Mesothelial cell of epicardium (in vitro differentiated cells): ENCODE measurements around the gene DGCR8. TPM values are rescaled to one million over a fixed set of nuclear protein-coding genes. Genes with fewer than 3 reads are reported as not detected.

ENCODE experiments used
- DNase-seq, 2 experiments: peaks; one replicate each; pipeline ENCODE4 v3.0.0; 2021; ENCODE audit warnings: low spot score in 2 of 2; ENCODE audit not compliant: unreplicated experiment in 2 of 2
- H3K27ac Mint-ChIP-seq: 2 replicates; pipeline ENCODE4 v1.8.0; 2021; ENCODE audit warnings: mixed read lengths
- H3K27me3 Mint-ChIP-seq: 2 replicates; pipeline ENCODE4 v1.8.0; 2021; ENCODE audit warnings: low read depth, mixed read lengths
- H3K36me3 Mint-ChIP-seq: 2 replicates; pipeline ENCODE4 v1.8.0; 2021; ENCODE audit warnings: mixed read lengths
- H3K4me1 Mint-ChIP-seq: 2 replicates; pipeline ENCODE4 v1.8.0; 2021; ENCODE audit warnings: mixed read lengths
- H3K4me3 Mint-ChIP-seq: 2 replicates; pipeline ENCODE4 v1.8.0; 2021; ENCODE audit warnings: mild to moderate bottlenecking, moderate library complexity, mixed read lengths
- H3K9me3 Mint-ChIP-seq: 2 replicates; pipeline ENCODE4 v1.8.0; 2021; ENCODE audit warnings: mixed read lengths
- total RNA-seq: library from RNA; stranded (reverse); gene quantifications from 3 replicates; pipeline ENCODE4 v1.2.1, GENCODE V29; 2021
- TF ChIP-seq, protein P1 (sequence below): fragments of 200-600 bp; sonication (generic); IDR thresholded peaks from one replicate; pipeline ENCODE4 v1.5.0; 2021; ENCODE audit warnings: antibody characterized with exemption; ENCODE audit not compliant: unreplicated experiment

Gene DGCR8
- total RNA-seq, 1 donor from 2014 or later = 71.5 TPM

- H3K27ac Mint-ChIP-seq = peak overlapping the region; percentile 49
- peaks cover 16% of the 10 kb centered on the region for H3K4me1 Mint-ChIP-seq
- H3K4me3 Mint-ChIP-seq = no peak overlapping the region
- no peaks in the 10 kb centered on the region for H3K36me3 Mint-ChIP-seq
- TF ChIP-seq, protein P1, sequence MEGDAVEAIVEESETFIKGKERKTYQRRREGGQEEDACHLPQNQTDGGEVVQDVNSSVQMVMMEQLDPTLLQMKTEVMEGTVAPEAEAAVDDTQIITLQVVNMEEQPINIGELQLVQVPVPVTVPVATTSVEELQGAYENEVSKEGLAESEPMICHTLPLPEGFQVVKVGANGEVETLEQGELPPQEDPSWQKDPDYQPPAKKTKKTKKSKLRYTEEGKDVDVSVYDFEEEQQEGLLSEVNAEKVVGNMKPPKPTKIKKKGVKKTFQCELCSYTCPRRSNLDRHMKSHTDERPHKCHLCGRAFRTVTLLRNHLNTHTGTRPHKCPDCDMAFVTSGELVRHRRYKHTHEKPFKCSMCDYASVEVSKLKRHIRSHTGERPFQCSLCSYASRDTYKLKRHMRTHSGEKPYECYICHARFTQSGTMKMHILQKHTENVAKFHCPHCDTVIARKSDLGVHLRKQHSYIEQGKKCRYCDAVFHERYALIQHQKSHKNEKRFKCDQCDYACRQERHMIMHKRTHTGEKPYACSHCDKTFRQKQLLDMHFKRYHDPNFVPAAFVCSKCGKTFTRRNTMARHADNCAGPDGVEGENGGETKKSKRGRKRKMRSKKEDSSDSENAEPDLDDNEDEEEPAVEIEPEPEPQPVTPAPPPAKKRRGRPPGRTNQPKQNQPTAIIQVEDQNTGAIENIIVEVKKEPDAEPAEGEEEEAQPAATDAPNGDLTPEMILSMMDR = no peak
- DNase-seq = no peak
- H3K9me3 Mint-ChIP-seq = no peaks in the 10 kb centered on the region
- no peaks in the 10 kb centered on the region for H3K27me3 Mint-ChIP-seq
These were observed 3.3 kb upstream of the DGCR8 start for GRCh38 chr22:20076627-20077172.

DNA sequence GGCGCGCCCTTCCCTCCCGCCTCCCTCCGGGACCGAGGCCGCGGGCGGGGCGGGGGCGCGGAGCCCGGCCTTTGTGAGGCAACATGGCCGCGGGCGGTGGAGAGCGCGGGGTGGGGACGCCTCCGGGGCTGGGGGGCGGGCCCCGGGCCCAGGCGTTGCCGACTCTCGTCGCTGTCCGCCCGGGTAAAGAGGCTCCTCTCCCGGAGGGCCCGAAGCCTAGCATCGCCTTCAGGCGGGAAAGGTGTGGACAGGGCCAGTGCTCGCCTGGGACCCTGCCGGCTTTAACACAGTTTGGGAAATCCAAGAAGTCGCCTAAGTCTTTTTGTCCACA, 369 bp downstream of the DGCR8 start:
- Mint-ChIP-seq H3K4me1 (peaks cover 49% of the 10 kb centered on the region), H3K27me3 (no peaks in the 10 kb centered on the region), H3K9me3 (no peaks in the 10 kb centered on the region), H3K27ac (peak overlapping the region; percentile 98), H3K4me3 (peak overlapping the region; percentile 86), H3K36me3 (no peaks in the 10 kb centered on the region)
- TF ChIP-seq, protein P1 = no peak
- DNase-seq = peak; percentile 55 to 71

DNA sequence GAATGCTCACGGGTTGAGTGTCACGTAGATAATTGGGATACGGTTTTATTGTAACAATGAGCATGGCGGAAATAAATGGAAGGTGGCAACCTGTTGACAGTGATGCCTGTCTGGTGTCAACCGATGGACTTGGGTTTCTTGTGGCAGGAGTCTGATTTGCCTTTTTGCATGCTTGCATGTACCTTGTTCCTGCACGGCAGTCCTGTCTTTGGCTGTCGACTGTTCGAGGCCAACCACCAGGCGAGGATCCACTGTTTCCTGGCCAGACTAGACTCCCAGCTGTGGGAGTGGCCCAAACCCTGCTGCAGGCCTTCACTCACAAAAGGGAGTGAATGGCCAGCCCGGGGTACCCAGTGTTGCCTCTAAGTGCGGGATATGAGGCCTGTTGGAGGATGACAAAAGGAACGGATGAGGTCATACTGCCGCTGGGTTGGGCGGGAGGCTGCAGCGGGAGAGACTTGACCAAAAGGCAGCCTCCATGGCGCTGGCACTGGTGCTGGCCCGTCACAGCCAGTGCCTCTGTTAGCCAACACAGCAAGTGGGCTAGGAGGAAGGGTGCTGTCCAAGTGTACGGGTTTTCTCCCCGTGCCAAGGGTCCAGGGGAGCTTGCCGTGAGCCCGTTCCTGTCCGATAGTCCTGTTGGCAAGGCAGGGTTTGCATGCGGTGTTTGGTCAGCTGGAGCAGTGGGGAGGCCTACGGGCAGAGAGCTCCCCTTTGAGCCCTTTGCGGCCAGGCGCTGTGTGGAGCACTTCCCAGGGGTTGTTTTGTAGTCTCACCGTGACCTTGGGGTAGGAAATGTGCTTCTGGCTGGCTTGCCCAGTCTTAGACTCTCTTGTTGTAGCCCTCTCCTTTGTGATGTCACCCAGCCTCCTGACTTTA, 974 bp downstream of the DGCR8 start:
- Mint-ChIP-seq H3K27me3 (no peaks in the 10 kb centered on the region), H3K4me1 (peaks cover 52% of the 10 kb centered on the region), H3K9me3 (no peaks in the 10 kb centered on the region), H3K36me3 (no peaks in the 10 kb centered on the region), H3K4me3 (peak overlapping the region; percentile 86), H3K27ac (peak overlapping the region; percentile 98)
- TF ChIP-seq, protein P1 = no peak
- no peak for DNase-seq

DNA sequence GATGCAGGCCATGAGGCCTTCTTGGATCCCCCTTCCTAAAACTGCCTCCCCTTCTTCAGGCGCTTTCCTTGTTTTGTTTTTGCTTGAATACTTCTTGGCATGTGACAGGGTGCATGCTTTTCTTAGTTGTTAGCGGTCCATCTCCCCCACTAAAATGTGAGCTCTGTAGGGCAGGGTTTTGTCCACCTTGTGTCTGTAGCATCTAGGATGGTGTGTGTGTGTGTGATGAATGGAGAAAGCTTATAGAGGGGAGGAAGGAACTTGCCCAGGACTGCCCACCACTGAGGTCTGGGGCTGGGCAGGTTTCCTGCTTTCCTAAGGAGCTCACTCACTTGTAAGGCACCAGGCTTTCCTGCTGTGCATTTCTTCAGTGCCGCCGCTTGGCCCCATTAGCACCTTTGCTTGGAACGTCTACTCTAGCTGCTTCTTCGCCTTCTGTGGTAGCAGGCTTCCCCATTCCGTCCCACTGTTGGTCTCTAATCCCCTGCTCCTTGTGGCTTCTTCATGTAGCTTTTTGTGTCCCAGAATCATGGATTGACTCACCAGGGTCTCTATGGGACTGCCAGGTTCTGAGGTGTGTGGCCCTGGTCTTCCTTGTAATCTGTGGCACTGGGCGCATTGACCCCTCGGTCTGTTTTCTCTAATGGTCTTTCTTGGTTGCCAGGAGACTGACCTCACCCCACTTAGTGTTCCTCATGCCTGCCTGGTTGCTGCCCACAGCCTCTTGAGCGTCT, 3.3 kb downstream of the DGCR8 start:
- H3K36me3 Mint-ChIP-seq = peaks cover 18% of the 10 kb centered on the region
- H3K9me3 Mint-ChIP-seq = no peaks in the 10 kb centered on the region
- H3K4me3 Mint-ChIP-seq = peak overlapping the region; percentile 86
- no peak for DNase-seq
- H3K27me3 Mint-ChIP-seq = no peaks in the 10 kb centered on the region
- peaks cover 49% of the 10 kb centered on the region for H3K4me1 Mint-ChIP-seq
- H3K27ac Mint-ChIP-seq = peak overlapping the region; percentile 54
- TF ChIP-seq, protein P1 = no peak

GRCh38 chr22:20083891-20084546, 4.0 kb downstream of the DGCR8 start:
- H3K4me3 Mint-ChIP-seq = no peak overlapping the region
- H3K36me3 Mint-ChIP-seq = peaks cover 18% of the 10 kb centered on the region
- DNase-seq = no peak
- TF ChIP-seq, protein P1 = no peak
- H3K27ac Mint-ChIP-seq = peak overlapping the region; percentile 57
- H3K9me3 Mint-ChIP-seq = no peaks in the 10 kb centered on the region
- peaks cover 49% of the 10 kb centered on the region for H3K4me1 Mint-ChIP-seq
- no peaks in the 10 kb centered on the region for H3K27me3 Mint-ChIP-seq
